GM23338 (cell line): Measurements from ENCODE around the gene SORBS1. TPM values are rescaled to one million over a fixed set of nuclear protein-coding genes. Genes with fewer than 3 reads are reported as not detected.

Experiments used
- ATAC-seq: fragments of 200-7000 bp; cut with Tn5 transposase; 3 replicates; pipeline ENCODE4 v1.9.1; 2020
- DNase-seq: peaks from one replicate; pipeline ENCODE4 v3.0.0-alpha.2; 2015; ENCODE audit warnings: low spot score
- H2AFZ ChIP-seq: fragments of 200-600 bp; sonication (generic); 2 replicates; pipeline ENCODE4 v1.8.0; 2016; ENCODE audit warnings: antibody characterized with exemption, mild to moderate bottlenecking, moderate library complexity
- H3F3A ChIP-seq: fragments of 200-600 bp; sonication (generic); replicated peaks from 2 replicates; pipeline ENCODE4 v1.8.0; 2017; ENCODE audit warnings: antibody characterized with exemption, mixed run types, low read depth
- H3K27ac ChIP-seq: fragments of 200-600 bp; sonication (generic); 2 replicates; pipeline ENCODE4 v1.6.1; 2016; ENCODE audit warnings: low read depth
- H3K27me3 ChIP-seq: fragments of 200-600 bp; sonication (generic); 2 replicates; pipeline ENCODE4 v1.8.0; 2016; ENCODE audit warnings: mild to moderate bottlenecking, mixed run types, moderate library complexity; ENCODE audit not compliant: insufficient read depth
- H3K36me3 ChIP-seq: fragments of 200-600 bp; sonication (generic); 2 replicates; pipeline ENCODE4 v1.8.0; 2016; ENCODE audit warnings: mild to moderate bottlenecking; ENCODE audit not compliant: insufficient read depth
- H3K4me1 ChIP-seq: fragments of 200-600 bp; sonication (generic); 2 replicates; pipeline ENCODE4 v1.8.0; 2016; ENCODE audit warnings: mild to moderate bottlenecking, moderate library complexity; ENCODE audit not compliant: insufficient read depth
- H3K4me2 ChIP-seq: fragments of 200-600 bp; sonication (generic); 2 replicates; pipeline ENCODE4 v1.7.1; 2017; ENCODE audit warnings: mixed run types
- H3K4me3 ChIP-seq: fragments of 200-600 bp; sonication (generic); 2 replicates; pipeline ENCODE4 v1.6.1; 2016; ENCODE audit warnings: mixed run types
- H3K79me2 ChIP-seq: fragments of 200-600 bp; sonication (generic); replicated peaks from 2 replicates; pipeline ENCODE4 v1.8.0; 2017; ENCODE audit warnings: mild to moderate bottlenecking; ENCODE audit not compliant: insufficient read depth
- H3K9me2 ChIP-seq: fragments of 200-600 bp; sonication (generic); 2 replicates; pipeline ENCODE4 v1.8.0; 2017; ENCODE audit not compliant: insufficient read depth
- H4K20me1 ChIP-seq: fragments of 200-600 bp; sonication (generic); replicated peaks from 2 replicates; pipeline ENCODE4 v1.8.0; 2017; ENCODE audit warnings: mild to moderate bottlenecking; ENCODE audit not compliant: insufficient read depth
- H3K27ac Mint-ChIP-seq: 2 replicates; pipeline ENCODE4 v1.8.0; 2020; ENCODE audit warnings: inconsistent platforms, mild to moderate bottlenecking, moderate library complexity, mixed read lengths
- H3K27me3 Mint-ChIP-seq: 3 replicates; pipeline ENCODE4 v1.8.0; 2022; ENCODE audit warnings: low read depth, mild to moderate bottlenecking, moderate library complexity, mixed read lengths, inconsistent platforms; ENCODE audit not compliant: insufficient read depth, poor library complexity
- H3K36me3 Mint-ChIP-seq: 3 replicates; pipeline ENCODE4 v1.8.0; 2021; ENCODE audit warnings: low read depth, mild to moderate bottlenecking, inconsistent platforms, moderate library complexity, mixed read lengths
- H3K4me1 Mint-ChIP-seq: 3 replicates; pipeline ENCODE4 v1.8.0; 2020; ENCODE audit warnings: mild to moderate bottlenecking, inconsistent platforms, mixed read lengths
- H3K4me3 Mint-ChIP-seq: 3 replicates; pipeline ENCODE4 v1.8.0; 2021; ENCODE audit warnings: moderate library complexity, mild to moderate bottlenecking, inconsistent platforms, mixed read lengths
- H3K9me3 Mint-ChIP-seq: 3 replicates; pipeline ENCODE4 v1.8.0; 2020; ENCODE audit warnings: moderate library complexity, mild to moderate bottlenecking, inconsistent platforms, mixed read lengths
- CREB1 ChIP-seq: fragments of 250-450 bp; sonication (Bioruptor Pico); IDR thresholded peaks from 2 replicates; pipeline ENCODE4 v1.5.0; 2020; ENCODE audit warnings: low read depth, mild to moderate bottlenecking, moderate library complexity
- EZH2 ChIP-seq: fragments of 200-600 bp; sonication (generic); IDR thresholded peaks from one replicate; pipeline ENCODE4 v1.8.0; 2017; ENCODE audit warnings: antibody characterized with exemption, mild to moderate bottlenecking, low read depth; ENCODE audit not compliant: unreplicated experiment
- EZH2phosphoT487 ChIP-seq: fragments of 200-600 bp; sonication (generic); IDR thresholded peaks from one replicate; pipeline ENCODE4 v1.8.1; 2018; ENCODE audit warnings: antibody characterized with exemption; ENCODE audit not compliant: unreplicated experiment
- JUNB ChIP-seq: IDR thresholded peaks from one replicate; pipeline ENCODE4 v1.6.1; 2016; ENCODE audit warnings: antibody characterized with exemption; ENCODE audit not compliant: unreplicated experiment
- NANOG ChIP-seq: IDR thresholded peaks from 2 replicates; pipeline ENCODE4 v1.6.1; 2016; ENCODE audit warnings: antibody characterized with exemption, borderline replicate concordance
- POLR2AphosphoS5 ChIP-seq: IDR thresholded peaks from 2 replicates; pipeline ENCODE4 v1.6.1; 2016; ENCODE audit warnings: antibody characterized with exemption, low read depth
- STAT1 ChIP-seq: IDR thresholded peaks from one replicate; pipeline ENCODE4 v1.6.1; 2016; ENCODE audit warnings: antibody characterized with exemption; ENCODE audit not compliant: unreplicated experiment
- ZNF114 ChIP-seq: fragments of 250-450 bp; sonication (Bioruptor Pico); IDR thresholded peaks from 2 replicates; pipeline ENCODE4 v1.5.0; 2020; ENCODE audit warnings: mild to moderate bottlenecking, moderate library complexity
- ZNF331 ChIP-seq: fragments of 250-450 bp; sonication (Bioruptor Pico); IDR thresholded peaks from 2 replicates; pipeline ENCODE4 v1.5.0; 2020; ENCODE audit warnings: low read depth, mild to moderate bottlenecking, moderate library complexity
- polyA plus RNA-seq: library from polyadenylated mRNA; unstranded; fragments of >200 nt; fragmentation: Nextera tagmentation; extraction: Ambion mirVana; gene quantifications from 2 replicates; pipeline ENCODE4 v1.2.1, GENCODE V29; 2016
- total RNA-seq: library from RNA; depleted of rRNA; stranded (reverse); fragments of >200 nt; shearing (Covaris generic); gene quantifications from 2 replicates; pipeline ENCODE4 v1.2.3, GENCODE V29; 2014
- TF ChIP-seq, protein P1 (sequence below): fragments of 250-450 bp; sonication (Bioruptor Pico); IDR thresholded peaks from 2 replicates; pipeline ENCODE4 v1.5.0; 2020; ENCODE audit warnings: mild to moderate bottlenecking, moderate library complexity
- TF ChIP-seq, protein P2 (sequence below): IDR thresholded peaks from 2 replicates; pipeline ENCODE4 v1.6.1; 2016; ENCODE audit warnings: antibody characterized with exemption
- TF ChIP-seq, protein P3 (sequence below), 2 experiments: fragments of 200-600 bp in 1 of 2; sonication (generic) in 1 of 2; conservative IDR thresholded peaks; 2 replicates each; pipeline versions ENCODE4 v1.5.1 to v1.6.1; 2016 to 2017; ENCODE audit warnings: antibody characterized with exemption in 2 of 2, low read depth in 2 of 2, mild to moderate bottlenecking in 2 of 2, moderate library complexity in 1 of 2
- TF ChIP-seq, protein P4 (sequence below): IDR thresholded peaks from one replicate; pipeline ENCODE4 v1.6.1; 2018; ENCODE audit warnings: antibody characterized with exemption; ENCODE audit not compliant: unreplicated experiment

SORBS1 gene
- total and polyA plus RNA-seq, 2 experiments from 2014 or later = 47.7 to 51.5 TPM

DNA sequence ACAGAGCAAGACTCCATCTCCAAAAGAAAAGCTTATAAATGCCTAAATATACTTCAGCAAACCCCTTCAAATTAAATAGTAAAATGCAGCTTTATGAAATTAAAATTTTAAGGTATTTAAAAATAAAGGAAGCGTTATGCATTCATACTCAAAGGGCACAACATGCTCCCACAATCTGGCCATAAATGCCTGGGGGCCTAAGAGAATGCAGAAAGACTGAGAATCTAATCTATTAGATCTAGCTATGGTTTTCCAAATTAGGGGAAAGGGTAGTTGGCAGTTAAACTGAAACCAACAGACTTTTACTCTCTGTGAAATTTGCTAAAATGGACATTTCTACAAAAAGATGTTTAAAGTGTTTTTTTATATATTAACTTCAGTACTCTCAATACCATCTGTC is 40.6 kb downstream of the SORBS1 start:
- Histone ChIP-seq H2AFZ (no peak overlapping the region), H3K9me2 (no peaks in the 10 kb centered on the region; the same call in 1 of the 2 replicates), H4K20me1 (peaks cover 13% of the 10 kb centered on the region; the same call in 1 of the 2 replicates), H3K36me3 (no peaks in the 10 kb centered on the region), H3K4me3 (no peak overlapping the region), H3K4me1 (peaks cover 39% of the 10 kb centered on the region), H3K27ac (no peak overlapping the region), H3F3A (0 out of 2 replicates have a peak, but pooled peaks cover 4% of the 10 kb centered on the region), H3K4me2 (no peak overlapping the region), H3K79me2 (peaks cover 96% of the 10 kb centered on the region), H3K27me3 (no peaks in the 10 kb centered on the region)
- Mint-ChIP-seq H3K4me3 (no peak overlapping the region), H3K27ac (no peak overlapping the region), H3K9me3 (no peaks in the 10 kb centered on the region), H3K36me3 (no peaks in the 10 kb centered on the region), H3K27me3 (peaks cover 2% of the 10 kb centered on the region), H3K4me1 (peaks cover 37% of the 10 kb centered on the region)
- no peak for DNase-seq
- TF ChIP-seq NANOG (no peak), EZH2phosphoT487 (no peak), ZNF331 (CRISPR knock-in tag) (no peak), EZH2 (no peak), POLR2AphosphoS5 (no peak), CREB1 (CRISPR knock-in tag) (no peak), ZNF114 (no peak), JUNB (no peak), STAT1 (no peak)
- TF ChIP-seq, protein P1, sequence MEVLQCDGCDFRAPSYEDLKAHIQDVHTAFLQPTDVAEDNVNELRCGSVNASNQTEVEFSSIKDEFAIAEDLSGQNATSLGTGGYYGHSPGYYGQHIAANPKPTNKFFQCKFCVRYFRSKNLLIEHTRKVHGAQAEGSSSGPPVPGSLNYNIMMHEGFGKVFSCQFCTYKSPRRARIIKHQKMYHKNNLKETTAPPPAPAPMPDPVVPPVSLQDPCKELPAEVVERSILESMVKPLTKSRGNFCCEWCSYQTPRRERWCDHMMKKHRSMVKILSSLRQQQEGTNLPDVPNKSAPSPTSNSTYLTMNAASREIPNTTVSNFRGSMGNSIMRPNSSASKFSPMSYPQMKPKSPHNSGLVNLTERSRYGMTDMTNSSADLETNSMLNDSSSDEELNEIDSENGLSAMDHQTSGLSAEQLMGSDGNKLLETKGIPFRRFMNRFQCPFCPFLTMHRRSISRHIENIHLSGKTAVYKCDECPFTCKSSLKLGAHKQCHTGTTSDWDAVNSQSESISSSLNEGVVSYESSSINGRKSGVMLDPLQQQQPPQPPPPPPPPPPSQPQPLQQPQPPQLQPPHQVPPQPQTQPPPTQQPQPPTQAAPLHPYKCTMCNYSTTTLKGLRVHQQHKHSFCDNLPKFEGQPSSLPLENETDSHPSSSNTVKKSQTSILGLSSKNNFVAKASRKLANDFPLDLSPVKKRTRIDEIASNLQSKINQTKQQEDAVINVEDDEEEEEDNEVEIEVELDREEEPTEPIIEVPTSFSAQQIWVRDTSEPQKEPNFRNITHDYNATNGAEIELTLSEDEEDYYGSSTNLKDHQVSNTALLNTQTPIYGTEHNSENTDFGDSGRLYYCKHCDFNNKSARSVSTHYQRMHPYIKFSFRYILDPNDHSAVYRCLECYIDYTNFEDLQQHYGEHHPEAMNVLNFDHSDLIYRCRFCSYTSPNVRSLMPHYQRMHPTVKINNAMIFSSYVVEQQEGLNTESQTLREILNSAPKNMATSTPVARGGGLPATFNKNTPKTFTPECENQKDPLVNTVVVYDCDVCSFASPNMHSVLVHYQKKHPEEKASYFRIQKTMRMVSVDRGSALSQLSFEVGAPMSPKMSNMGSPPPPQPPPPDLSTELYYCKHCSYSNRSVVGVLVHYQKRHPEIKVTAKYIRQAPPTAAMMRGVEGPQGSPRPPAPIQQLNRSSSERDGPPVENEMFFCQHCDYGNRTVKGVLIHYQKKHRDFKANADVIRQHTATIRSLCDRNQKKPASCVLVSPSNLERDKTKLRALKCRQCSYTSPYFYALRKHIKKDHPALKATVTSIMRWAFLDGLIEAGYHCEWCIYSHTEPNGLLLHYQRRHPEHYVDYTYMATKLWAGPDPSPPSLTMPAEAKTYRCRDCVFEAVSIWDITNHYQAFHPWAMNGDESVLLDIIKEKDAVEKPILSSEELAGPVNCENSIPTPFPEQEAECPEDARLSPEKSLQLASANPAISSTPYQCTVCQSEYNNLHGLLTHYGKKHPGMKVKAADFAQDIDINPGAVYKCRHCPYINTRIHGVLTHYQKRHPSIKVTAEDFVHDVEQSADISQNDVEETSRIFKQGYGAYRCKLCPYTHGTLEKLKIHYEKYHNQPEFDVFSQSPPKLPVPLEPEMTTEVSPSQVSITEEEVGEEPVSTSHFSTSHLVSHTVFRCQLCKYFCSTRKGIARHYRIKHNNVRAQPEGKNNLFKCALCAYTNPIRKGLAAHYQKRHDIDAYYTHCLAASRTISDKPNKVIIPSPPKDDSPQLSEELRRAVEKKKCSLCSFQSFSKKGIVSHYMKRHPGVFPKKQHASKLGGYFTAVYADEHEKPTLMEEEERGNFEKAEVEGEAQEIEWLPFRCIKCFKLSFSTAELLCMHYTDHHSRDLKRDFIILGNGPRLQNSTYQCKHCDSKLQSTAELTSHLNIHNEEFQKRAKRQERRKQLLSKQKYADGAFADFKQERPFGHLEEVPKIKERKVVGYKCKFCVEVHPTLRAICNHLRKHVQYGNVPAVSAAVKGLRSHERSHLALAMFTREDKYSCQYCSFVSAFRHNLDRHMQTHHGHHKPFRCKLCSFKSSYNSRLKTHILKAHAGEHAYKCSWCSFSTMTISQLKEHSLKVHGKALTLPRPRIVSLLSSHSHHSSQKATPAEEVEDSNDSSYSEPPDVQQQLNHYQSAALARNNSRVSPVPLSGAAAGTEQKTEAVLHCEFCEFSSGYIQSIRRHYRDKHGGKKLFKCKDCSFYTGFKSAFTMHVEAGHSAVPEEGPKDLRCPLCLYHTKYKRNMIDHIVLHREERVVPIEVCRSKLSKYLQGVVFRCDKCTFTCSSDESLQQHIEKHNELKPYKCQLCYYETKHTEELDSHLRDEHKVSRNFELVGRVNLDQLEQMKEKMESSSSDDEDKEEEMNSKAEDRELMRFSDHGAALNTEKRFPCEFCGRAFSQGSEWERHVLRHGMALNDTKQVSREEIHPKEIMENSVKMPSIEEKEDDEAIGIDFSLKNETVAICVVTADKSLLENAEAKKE (CRISPR knock-in tag) = no peak
- TF ChIP-seq, protein P2, sequence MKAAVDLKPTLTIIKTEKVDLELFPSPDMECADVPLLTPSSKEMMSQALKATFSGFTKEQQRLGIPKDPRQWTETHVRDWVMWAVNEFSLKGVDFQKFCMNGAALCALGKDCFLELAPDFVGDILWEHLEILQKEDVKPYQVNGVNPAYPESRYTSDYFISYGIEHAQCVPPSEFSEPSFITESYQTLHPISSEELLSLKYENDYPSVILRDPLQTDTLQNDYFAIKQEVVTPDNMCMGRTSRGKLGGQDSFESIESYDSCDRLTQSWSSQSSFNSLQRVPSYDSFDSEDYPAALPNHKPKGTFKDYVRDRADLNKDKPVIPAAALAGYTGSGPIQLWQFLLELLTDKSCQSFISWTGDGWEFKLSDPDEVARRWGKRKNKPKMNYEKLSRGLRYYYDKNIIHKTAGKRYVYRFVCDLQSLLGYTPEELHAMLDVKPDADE = no peak
- TF ChIP-seq, protein P3, sequence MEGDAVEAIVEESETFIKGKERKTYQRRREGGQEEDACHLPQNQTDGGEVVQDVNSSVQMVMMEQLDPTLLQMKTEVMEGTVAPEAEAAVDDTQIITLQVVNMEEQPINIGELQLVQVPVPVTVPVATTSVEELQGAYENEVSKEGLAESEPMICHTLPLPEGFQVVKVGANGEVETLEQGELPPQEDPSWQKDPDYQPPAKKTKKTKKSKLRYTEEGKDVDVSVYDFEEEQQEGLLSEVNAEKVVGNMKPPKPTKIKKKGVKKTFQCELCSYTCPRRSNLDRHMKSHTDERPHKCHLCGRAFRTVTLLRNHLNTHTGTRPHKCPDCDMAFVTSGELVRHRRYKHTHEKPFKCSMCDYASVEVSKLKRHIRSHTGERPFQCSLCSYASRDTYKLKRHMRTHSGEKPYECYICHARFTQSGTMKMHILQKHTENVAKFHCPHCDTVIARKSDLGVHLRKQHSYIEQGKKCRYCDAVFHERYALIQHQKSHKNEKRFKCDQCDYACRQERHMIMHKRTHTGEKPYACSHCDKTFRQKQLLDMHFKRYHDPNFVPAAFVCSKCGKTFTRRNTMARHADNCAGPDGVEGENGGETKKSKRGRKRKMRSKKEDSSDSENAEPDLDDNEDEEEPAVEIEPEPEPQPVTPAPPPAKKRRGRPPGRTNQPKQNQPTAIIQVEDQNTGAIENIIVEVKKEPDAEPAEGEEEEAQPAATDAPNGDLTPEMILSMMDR (conservative IDR thresholded peaks at IDR 0.05; ENCODE audit: low read depth in 2 of 2) = no peak
- TF ChIP-seq, protein P4, sequence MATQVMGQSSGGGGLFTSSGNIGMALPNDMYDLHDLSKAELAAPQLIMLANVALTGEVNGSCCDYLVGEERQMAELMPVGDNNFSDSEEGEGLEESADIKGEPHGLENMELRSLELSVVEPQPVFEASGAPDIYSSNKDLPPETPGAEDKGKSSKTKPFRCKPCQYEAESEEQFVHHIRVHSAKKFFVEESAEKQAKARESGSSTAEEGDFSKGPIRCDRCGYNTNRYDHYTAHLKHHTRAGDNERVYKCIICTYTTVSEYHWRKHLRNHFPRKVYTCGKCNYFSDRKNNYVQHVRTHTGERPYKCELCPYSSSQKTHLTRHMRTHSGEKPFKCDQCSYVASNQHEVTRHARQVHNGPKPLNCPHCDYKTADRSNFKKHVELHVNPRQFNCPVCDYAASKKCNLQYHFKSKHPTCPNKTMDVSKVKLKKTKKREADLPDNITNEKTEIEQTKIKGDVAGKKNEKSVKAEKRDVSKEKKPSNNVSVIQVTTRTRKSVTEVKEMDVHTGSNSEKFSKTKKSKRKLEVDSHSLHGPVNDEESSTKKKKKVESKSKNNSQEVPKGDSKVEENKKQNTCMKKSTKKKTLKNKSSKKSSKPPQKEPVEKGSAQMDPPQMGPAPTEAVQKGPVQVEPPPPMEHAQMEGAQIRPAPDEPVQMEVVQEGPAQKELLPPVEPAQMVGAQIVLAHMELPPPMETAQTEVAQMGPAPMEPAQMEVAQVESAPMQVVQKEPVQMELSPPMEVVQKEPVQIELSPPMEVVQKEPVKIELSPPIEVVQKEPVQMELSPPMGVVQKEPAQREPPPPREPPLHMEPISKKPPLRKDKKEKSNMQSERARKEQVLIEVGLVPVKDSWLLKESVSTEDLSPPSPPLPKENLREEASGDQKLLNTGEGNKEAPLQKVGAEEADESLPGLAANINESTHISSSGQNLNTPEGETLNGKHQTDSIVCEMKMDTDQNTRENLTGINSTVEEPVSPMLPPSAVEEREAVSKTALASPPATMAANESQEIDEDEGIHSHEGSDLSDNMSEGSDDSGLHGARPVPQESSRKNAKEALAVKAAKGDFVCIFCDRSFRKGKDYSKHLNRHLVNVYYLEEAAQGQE = no peak
- no peak for ATAC-seq
